ENCODE data around the gene CFAP161. TPM values are rescaled to one million over a fixed set of nuclear protein-coding genes. Genes with fewer than 3 reads are reported as not detected.

Gene CFAP161
- total and polyA plus RNA-seq, 3 donors from 2014 or later: 4.6 to 19.7 (median 8.7) TPM

- peaks cover 26% of the 10 kb centered on the region for H3K4me1 ChIP-seq
- no peaks in the 10 kb centered on the region for H3K36me3 ChIP-seq (ENCODE audit: low read depth, missing control alignments)
- intact Hi-C loops (cut with DNase I; ENCODE audit: low total_unique reads): no loop called here
- TF ChIP-seq POLR2A (IDR thresholded peaks at IDR 0.05): no peak
- TF ChIP-seq CTCF (IDR thresholded peaks at IDR 0.05): no peak
- H3K27me3 ChIP-seq: no peaks in the 10 kb centered on the region
- H3K9me3 ChIP-seq: no peaks in the 10 kb centered on the region
- H3K27ac ChIP-seq: peak overlapping the region in 1 of 2 donors; percentile 21
- no peak overlapping the region for H3K4me3 ChIP-seq
- DNase-seq: no peak
Observed at GRCh38 chr15:81171286-81171685, 37.2 kb downstream of the CFAP161 start.

GRCh38 chr15:81174125-81174791 is 40.2 kb downstream of the CFAP161 start:
- intact Hi-C loops (cut with DNase I; ENCODE audit: low total_unique reads): no loop called here
- Histone ChIP-seq H3K27me3 (no peaks in the 10 kb centered on the region), H3K4me1 (peaks cover 21% of the 10 kb centered on the region), H3K9me3 (no peaks in the 10 kb centered on the region), H3K27ac (peak overlapping the region; percentile 9 to 45), H3K4me3 (no peak overlapping the region), H3K36me3 (ENCODE audit: low read depth, missing control alignments) (no peaks in the 10 kb centered on the region)
- DNase-seq: no peak
- 52 to 65% methylated on average over 2 of the region's 2 CpGs for WGBS, 2 donors
- TF ChIP-seq POLR2A (IDR thresholded peaks at IDR 0.05): no peak
- TF ChIP-seq CTCF (IDR thresholded peaks at IDR 0.05): no peak

GRCh38 chr15:81174792-81175327 is 40.8 kb downstream of the CFAP161 start:
- intact Hi-C loops (cut with DNase I; ENCODE audit: low total_unique reads): no loop called here
- Histone ChIP-seq H3K4me3 (no peak overlapping the region), H3K9me3 (no peaks in the 10 kb centered on the region), H3K27me3 (no peaks in the 10 kb centered on the region), H3K4me1 (peaks cover 21% of the 10 kb centered on the region), H3K36me3 (ENCODE audit: low read depth, missing control alignments) (no peaks in the 10 kb centered on the region), H3K27ac (no peak overlapping the region)
- DNase-seq: no peak
- TF ChIP-seq CTCF (IDR thresholded peaks at IDR 0.05) (peak in 1 of 3 experiments; percentile 7), POLR2A (IDR thresholded peaks at IDR 0.05) (no peak)
- WGBS, 2 donors: 69 to 71% methylated on average over 1 of the region's 1 CpG

GRCh38 chr15:81175496-81175895 is 41.4 kb downstream of the CFAP161 start:
- TF ChIP-seq CTCF (IDR thresholded peaks at IDR 0.05): no peak
- no peak for TF ChIP-seq POLR2A (IDR thresholded peaks at IDR 0.05)
- Histone ChIP-seq H3K36me3 (ENCODE audit: low read depth, missing control alignments) (no peaks in the 10 kb centered on the region), H3K27ac (no peak overlapping the region), H3K4me3 (no peak overlapping the region), H3K9me3 (no peaks in the 10 kb centered on the region), H3K4me1 (peaks cover 18% of the 10 kb centered on the region), H3K27me3 (no peaks in the 10 kb centered on the region)
- intact Hi-C loops (cut with DNase I; ENCODE audit: low total_unique reads): no loop called here
- DNase-seq: no peak
- WGBS, 2 donors: 86 to 89% methylated on average over 1 of the region's 1 CpG
